ENCODE results near the gene CCDC92B.

- no peak for TF ChIP-seq CTCF (IDR thresholded peaks at IDR 0.05)
- no peak for TF ChIP-seq POLR2A (IDR thresholded peaks at IDR 0.05)
These were observed 13.6 kb downstream of the CCDC92B start for GRCh38 chr17:2735896-2736295.

Measured in esophagus squamous epithelium (tissue), 4 donors.